Activated B cell treated with CpG ODN at 0.5 μM for 24 hours (primary cell): ENCODE results near the gene DMRTB1. TPM values are rescaled to one million over a fixed set of nuclear protein-coding genes. Genes with fewer than 3 reads are reported as not detected.

Experiments used
- ATAC-seq: fragments of 200-7000 bp; cut with Tn5 transposase; one replicate; pipeline ENCODE4 v1.10.0; 2021; ENCODE audit warnings: low read depth, mild to moderate bottlenecking, moderate library complexity
- CTCF ChIA-PET: fragments of 350-600 bp; sonication (Branson Sonifier 250); formaldehyde crosslinking; loops from one replicate; lab custom pipeline; 2021; ENCODE audit warnings: antibody characterized with exemption; lab: Charles Lee
- POLR2A ChIA-PET: fragments of 350-600 bp; sonication (Branson Sonifier 250); formaldehyde crosslinking; loops from one replicate; lab custom pipeline; 2021; ENCODE audit warnings: antibody characterized with exemption; lab: Charles Lee
- DNase-seq: peaks from one replicate; pipeline ENCODE4 v3.0.0; 2022
- H3K27ac Mint-ChIP-seq: one replicate; pipeline ENCODE4 v1.8.0; 2020; ENCODE audit warnings: mixed read lengths
- H3K27me3 Mint-ChIP-seq: one replicate; pipeline ENCODE4 v1.8.0; 2021; ENCODE audit warnings: mixed read lengths
- H3K36me3 Mint-ChIP-seq: one replicate; pipeline ENCODE4 v1.8.0; 2021; ENCODE audit warnings: low read depth, mixed read lengths
- H3K4me1 Mint-ChIP-seq: one replicate; pipeline ENCODE4 v1.8.0; 2021; ENCODE audit warnings: mixed read lengths
- H3K4me3 Mint-ChIP-seq: one replicate; pipeline ENCODE4 v1.8.0; 2020; ENCODE audit warnings: mild to moderate bottlenecking, mixed read lengths
- H3K9me3 Mint-ChIP-seq: one replicate; pipeline ENCODE4 v1.8.0; 2020; ENCODE audit warnings: mixed read lengths
- CTCF ChIP-seq: fragments of 200-600 bp; IDR thresholded peaks from one replicate; pipeline ENCODE4 v1.8.0; 2022; ENCODE audit warnings: antibody characterized with exemption, mild to moderate bottlenecking
- intact Hi-C: fragments of 100-400 bp; cut with micrococcal nuclease; formaldehyde crosslinking; loops from one replicate; pipeline ENCODE4 v1.15.1; 2024
- total RNA-seq: library from RNA; stranded (reverse); gene quantifications from 2 replicates; pipeline ENCODE4 v1.2.3, GENCODE V29; 2022

Gene DMRTB1
- total RNA-seq, 1 donor from 2014 or later, result not detected

- ChIA-PET POLR2A (no interaction called here), CTCF (interaction anchor here (1.1 kb wide), 1 partner anchor 186 kb away, joined by 3 read pairs; no protein-coding TSS in a partner anchor)
- TF ChIP-seq CTCF, result no peak
- H3K36me3 Mint-ChIP-seq, result no peaks in the 10 kb centered on the region
- DNase-seq (no peak), ATAC-seq (no peak)
- H3K9me3 Mint-ChIP-seq, result no peaks in the 10 kb centered on the region
- H3K27ac Mint-ChIP-seq, result no peak overlapping the region
- intact Hi-C loops, result no loop called here
- H3K27me3 Mint-ChIP-seq, result peaks cover 2% of the 10 kb centered on the region
- H3K4me3 Mint-ChIP-seq, result no peak overlapping the region
- no peaks in the 10 kb centered on the region for H3K4me1 Mint-ChIP-seq
Measured at GRCh38 chr1:53463961-53464899, 5.0 kb downstream of the DMRTB1 start.

GRCh38 chr1:53465023-53465957, 6.1 kb downstream of the DMRTB1 start:
- no peak for TF ChIP-seq CTCF
- POLR2A ChIA-PET, result no interaction called here
- no peak overlapping the region for H3K4me3 Mint-ChIP-seq
- intact Hi-C loops, result no loop called here
- no peaks in the 10 kb centered on the region for H3K4me1 Mint-ChIP-seq
- CTCF ChIA-PET, result interaction anchor here (1.1 kb wide), 1 partner anchor 187 kb away, joined by 3 read pairs; no protein-coding TSS in a partner anchor
- peaks cover 2% of the 10 kb centered on the region for H3K27me3 Mint-ChIP-seq
- no peaks in the 10 kb centered on the region for H3K36me3 Mint-ChIP-seq
- H3K27ac Mint-ChIP-seq, result no peak overlapping the region
- DNase-seq (no peak), ATAC-seq (no peak)
- H3K9me3 Mint-ChIP-seq, result no peaks in the 10 kb centered on the region

- intact Hi-C loops, result no loop called here
- Mint-ChIP-seq H3K9me3 (no peaks in the 10 kb centered on the region), H3K36me3 (no peaks in the 10 kb centered on the region), H3K27ac (no peak overlapping the region), H3K4me1 (no peaks in the 10 kb centered on the region), H3K4me3 (no peak overlapping the region), H3K27me3 (peaks cover 2% of the 10 kb centered on the region)
- CTCF ChIA-PET, result no interaction called here
- ATAC-seq (no peak), DNase-seq (no peak)
- no peak for TF ChIP-seq CTCF
- POLR2A ChIA-PET, result no interaction called here
Measured at GRCh38 chr1:53467391-53467790, 8.2 kb downstream of the DMRTB1 start.

GRCh38 chr1:53468374-53468773, 9.2 kb downstream of the DMRTB1 start:
- Mint-ChIP-seq H3K4me1 (no peaks in the 10 kb centered on the region), H3K36me3 (no peaks in the 10 kb centered on the region), H3K27me3 (no peaks in the 10 kb centered on the region), H3K4me3 (no peak overlapping the region), H3K27ac (no peak overlapping the region), H3K9me3 (no peaks in the 10 kb centered on the region)
- ChIA-PET CTCF (no interaction called here), POLR2A (no interaction called here)
- no peak for ATAC-seq
- intact Hi-C loops, result no loop called here
- no peak for DNase-seq
- TF ChIP-seq CTCF, result no peak
